Measurements from ENCODE around the gene SFTPB.
"Not testable (repeated sequence)": the region's sequence is repeated elsewhere in the genome, so short reads cannot be mapped to it uniquely, and the experiment has no call there.

Gene SFTPB

GRCh38 chr2:85628658-85629057 is 39.3 kb downstream of the SFTPB start:
- Histone ChIP-seq H2AFZ (ENCODE audit: low read depth, low read length) (no peak overlapping the region), H3K36me3 (ENCODE audit: insufficient read depth, low read length) (peaks cover 94% of the 10 kb centered on the region), H3K27me3 (ENCODE audit: insufficient read depth, low read length, poor library complexity) (no peaks in the 10 kb centered on the region), H3K79me2 (ENCODE audit: insufficient read depth, low read length) (peaks cover 54% of the 10 kb centered on the region), H3K9ac (ENCODE audit: low read depth, low read length) (no peak overlapping the region), H3K27ac (ENCODE audit: low read length) (no peak overlapping the region), H3K4me2 (ENCODE audit: insufficient read depth, low read length) (no peak overlapping the region), H3K4me1 (ENCODE audit: insufficient read depth, low read length) (no peaks in the 10 kb centered on the region), H3K9me3 (ENCODE audit: insufficient read depth, low read length, severe bottlenecking) (no peaks in the 10 kb centered on the region), H4K20me1 (ENCODE audit: insufficient read depth, low read length) (peaks cover 14% of the 10 kb centered on the region), H3K4me3 (ENCODE audit: low read depth in 1 of 2, low read length in 2 of 2) (no peak overlapping the region)
- ATAC-seq (ENCODE audit: insufficient read depth, low read depth) (0 out of 3 replicates have a peak, but pooled peaks have one; percentile 40), DNase-seq (no peak)
- TF ChIP-seq CTCF (IDR thresholded peaks at IDR 0.05; ENCODE audit: borderline replicate concordance, extremely low read depth, low read length, poor library complexity, severe bottlenecking) (no peak), EZH2 (IDR thresholded peaks at IDR 0.05; ENCODE audit: borderline replicate concordance, low read depth, low read length, severe bottlenecking) (no peak)

GRCh38 chr2:85623991-85624390 is 44.0 kb downstream of the SFTPB start:
- no peak for ATAC-seq (ENCODE audit: insufficient read depth, low read depth)
- Histone ChIP-seq H3K9me3 (ENCODE audit: insufficient read depth, low read length, severe bottlenecking) (no peaks in the 10 kb centered on the region), H3K27ac (ENCODE audit: low read length) (no peak overlapping the region), H3K9ac (ENCODE audit: low read depth, low read length) (no peak overlapping the region), H3K4me3 (ENCODE audit: low read depth in 1 of 2, low read length in 2 of 2) (no peak overlapping the region), H4K20me1 (ENCODE audit: insufficient read depth, low read length) (peaks cover 23% of the 10 kb centered on the region), H3K79me2 (ENCODE audit: insufficient read depth, low read length) (peaks cover 64% of the 10 kb centered on the region), H2AFZ (ENCODE audit: low read depth, low read length) (no peak overlapping the region), H3K4me2 (ENCODE audit: insufficient read depth, low read length) (no peak overlapping the region), H3K4me1 (ENCODE audit: insufficient read depth, low read length) (peaks cover 6% of the 10 kb centered on the region), H3K36me3 (ENCODE audit: insufficient read depth, low read length) (peaks cover 96% of the 10 kb centered on the region), H3K27me3 (ENCODE audit: insufficient read depth, low read length, poor library complexity) (no peaks in the 10 kb centered on the region)
- no peak for DNase-seq
- TF ChIP-seq EZH2 (IDR thresholded peaks at IDR 0.05; ENCODE audit: borderline replicate concordance, low read depth, low read length, severe bottlenecking) (no peak), CTCF (IDR thresholded peaks at IDR 0.05; ENCODE audit: borderline replicate concordance, extremely low read depth, low read length, poor library complexity, severe bottlenecking) (no peak)

- Histone ChIP-seq H3K27ac (ENCODE audit: low read length) (no peak overlapping the region), H2AFZ (ENCODE audit: low read depth, low read length) (no peak overlapping the region), H3K9ac (ENCODE audit: low read depth, low read length) (no peak overlapping the region), H3K9me3 (ENCODE audit: insufficient read depth, low read length, severe bottlenecking) (no peaks in the 10 kb centered on the region), H3K4me3 (ENCODE audit: low read depth in 1 of 2, low read length in 2 of 2) (no peak overlapping the region), H3K79me2 (ENCODE audit: insufficient read depth, low read length) (peaks cover 81% of the 10 kb centered on the region), H3K27me3 (ENCODE audit: insufficient read depth, low read length, poor library complexity) (no peaks in the 10 kb centered on the region), H3K4me1 (ENCODE audit: insufficient read depth, low read length) (peaks cover 29% of the 10 kb centered on the region), H3K36me3 (ENCODE audit: insufficient read depth, low read length) (peaks cover 87% of the 10 kb centered on the region), H3K4me2 (ENCODE audit: insufficient read depth, low read length) (no peak overlapping the region), H4K20me1 (ENCODE audit: insufficient read depth, low read length) (peaks cover 42% of the 10 kb centered on the region)
- TF ChIP-seq CTCF (IDR thresholded peaks at IDR 0.05; ENCODE audit: borderline replicate concordance, extremely low read depth, low read length, poor library complexity, severe bottlenecking) (no peak), EZH2 (IDR thresholded peaks at IDR 0.05; ENCODE audit: borderline replicate concordance, low read depth, low read length, severe bottlenecking) (no peak)
- ATAC-seq (ENCODE audit: insufficient read depth, low read depth) (no peak), DNase-seq (no peak)
These were observed 46.7 kb downstream of the SFTPB start for GRCh38 chr2:85621338-85621737.

GRCh38 chr2:85619617-85620016 is 48.4 kb downstream of the SFTPB start:
- ATAC-seq (ENCODE audit: insufficient read depth, low read depth): no peak
- Histone ChIP-seq H3K27ac (ENCODE audit: low read length) (no peak overlapping the region), H3K9ac (ENCODE audit: low read depth, low read length) (no peak overlapping the region), H3K4me1 (ENCODE audit: insufficient read depth, low read length) (peaks cover 37% of the 10 kb centered on the region), H3K79me2 (ENCODE audit: insufficient read depth, low read length) (peaks cover 79% of the 10 kb centered on the region), H4K20me1 (ENCODE audit: insufficient read depth, low read length) (peaks cover 38% of the 10 kb centered on the region), H3K4me2 (ENCODE audit: insufficient read depth, low read length) (no peak overlapping the region), H3K4me3 (ENCODE audit: low read depth in 1 of 2, low read length in 2 of 2) (no peak overlapping the region), H3K9me3 (ENCODE audit: insufficient read depth, low read length, severe bottlenecking) (no peaks in the 10 kb centered on the region), H3K36me3 (ENCODE audit: insufficient read depth, low read length) (peaks cover 73% of the 10 kb centered on the region), H2AFZ (ENCODE audit: low read depth, low read length) (no peak overlapping the region), H3K27me3 (ENCODE audit: insufficient read depth, low read length, poor library complexity) (no peaks in the 10 kb centered on the region)
- DNase-seq: no peak
- TF ChIP-seq EZH2 (IDR thresholded peaks at IDR 0.05; ENCODE audit: borderline replicate concordance, low read depth, low read length, severe bottlenecking) (no peak), CTCF (IDR thresholded peaks at IDR 0.05; ENCODE audit: borderline replicate concordance, extremely low read depth, low read length, poor library complexity, severe bottlenecking) (no peak)

GRCh38 chr2:85617723-85618122 is 50.3 kb downstream of the SFTPB start:
- Histone ChIP-seq H3K36me3 (ENCODE audit: insufficient read depth, low read length) (peaks cover 56% of the 10 kb centered on the region), H3K4me3 (ENCODE audit: low read depth in 1 of 2, low read length in 2 of 2) (peak overlapping the region; percentile 93 to 97; a peak in 3 of 4 replicates), H3K4me2 (ENCODE audit: insufficient read depth, low read length) (peak overlapping the region; percentile 78), H3K9ac (ENCODE audit: low read depth, low read length) (peak overlapping the region; percentile 99), H4K20me1 (ENCODE audit: insufficient read depth, low read length) (peaks cover 32% of the 10 kb centered on the region), H3K79me2 (ENCODE audit: insufficient read depth, low read length) (peaks cover 63% of the 10 kb centered on the region), H3K4me1 (ENCODE audit: insufficient read depth, low read length) (peaks cover 40% of the 10 kb centered on the region), H3K27ac (ENCODE audit: low read length) (0 out of 2 replicates have a peak overlapping the region, but pooled peaks have one; percentile 98)
- ATAC-seq (ENCODE audit: insufficient read depth, low read depth); H2AFZ ChIP-seq (ENCODE audit: low read depth, low read length); H3K27me3 ChIP-seq (ENCODE audit: insufficient read depth, low read length, poor library complexity); H3K9me3 ChIP-seq (ENCODE audit: insufficient read depth, low read length, severe bottlenecking); DNase-seq: not testable (repeated sequence)

Data from DND-41 (cell line).